Muscle of leg (tissue), 11 donors: Measurements from ENCODE around the gene TBPL2. TPM values are rescaled to one million over a fixed set of nuclear protein-coding genes. Genes with fewer than 3 reads are reported as not detected.
A peak's percentile ranks its signal among the peaks of the same experiment; 100 is the strongest.

Source experiments
- DNase-seq: peaks from one replicate; pipeline ENCODE4 v3.0.0; 2013
- H3K27ac ChIP-seq: one replicate; pipeline ENCODE4 v1.5.1; 2013; ENCODE audit warnings: mild to moderate bottlenecking, low read length, control low read depth
- H3K27me3 ChIP-seq: one replicate; pipeline ENCODE4 v1.6.1; 2013; ENCODE audit warnings: low read length; ENCODE audit not compliant: control insufficient read depth, insufficient read depth
- H3K36me3 ChIP-seq: one replicate; pipeline ENCODE4 v1.6.1; 2013; ENCODE audit warnings: low read length; ENCODE audit not compliant: control insufficient read depth, insufficient read depth
- H3K4me1 ChIP-seq: one replicate; pipeline ENCODE4 v1.6.1; 2013; ENCODE audit warnings: low read length; ENCODE audit not compliant: control insufficient read depth, insufficient read depth
- H3K4me3 ChIP-seq: one replicate; pipeline ENCODE4 v1.5.1; 2013; ENCODE audit warnings: low read length, control low read depth
- H3K9me3 ChIP-seq: replicated peaks from 2 replicates; pipeline ENCODE4 v1.6.1; 2013; ENCODE audit warnings: low read depth, low read length; ENCODE audit not compliant: control insufficient read depth
- WGBS: methylation state at CpG from one replicate; pipeline ENCODE4 v1.1.5; 2013; ENCODE audit warnings: missing lambda C conversion rate; ENCODE audit not compliant: insufficient coverage; 5-methylcytosine and 5-hydroxymethylcytosine counted together
- polyA plus RNA-seq, 8 donors: library from polyadenylated mRNA; unstranded; fragments of 120-200 nt; gene quantifications; one replicate each; pipeline versions ENCODE4 v1.2.1 to v1.2.3, GENCODE V29; 2013; ENCODE audit warnings: inconsistent platforms in 1 of 8, low replicate concordance in 1 of 8; ENCODE audit not compliant: insufficient read length in 8 of 8, insufficient read depth in 1 of 8
- total RNA-seq: library from RNA; stranded (reverse); fragments of 120-200 nt; gene quantifications from one replicate; pipeline ENCODE4 v1.2.4, GENCODE V29; 2013

Gene TBPL2
- total and polyA plus RNA-seq, 9 donors: 0.07 to 0.24 (median 0.13) TPM; not detected in 3

DNA sequence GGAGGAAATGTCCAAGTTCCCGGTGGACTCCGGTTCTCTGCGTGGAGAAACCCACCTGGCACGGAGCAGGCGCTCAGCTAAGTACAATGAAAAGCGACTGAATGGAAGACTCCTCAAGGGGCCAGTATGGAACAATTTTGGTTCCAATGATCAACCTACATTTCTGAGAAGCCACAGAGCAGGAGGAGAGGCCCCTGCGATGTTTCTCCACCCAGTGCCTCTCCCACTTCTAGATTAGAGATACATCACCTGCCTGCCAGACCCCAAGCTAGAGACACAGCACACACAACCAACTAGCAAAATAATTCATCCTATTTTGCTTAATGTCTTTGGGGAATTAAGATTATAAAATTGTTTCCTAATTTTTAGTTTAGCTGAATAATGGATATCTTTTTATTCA lies 67.6 kb downstream of the TBPL2 start:
- no peaks in the 10 kb centered on the region for H3K9me3 ChIP-seq
- no peaks in the 10 kb centered on the region for H3K4me1 ChIP-seq
- no peak overlapping the region for H3K27ac ChIP-seq
- no peak overlapping the region for H3K4me3 ChIP-seq
- 82% methylated on average over 6 of the region's 7 CpGs for WGBS
- H3K36me3 ChIP-seq: peaks cover 34% of the 10 kb centered on the region
- no peaks in the 10 kb centered on the region for H3K27me3 ChIP-seq
- no peak for DNase-seq

DNA sequence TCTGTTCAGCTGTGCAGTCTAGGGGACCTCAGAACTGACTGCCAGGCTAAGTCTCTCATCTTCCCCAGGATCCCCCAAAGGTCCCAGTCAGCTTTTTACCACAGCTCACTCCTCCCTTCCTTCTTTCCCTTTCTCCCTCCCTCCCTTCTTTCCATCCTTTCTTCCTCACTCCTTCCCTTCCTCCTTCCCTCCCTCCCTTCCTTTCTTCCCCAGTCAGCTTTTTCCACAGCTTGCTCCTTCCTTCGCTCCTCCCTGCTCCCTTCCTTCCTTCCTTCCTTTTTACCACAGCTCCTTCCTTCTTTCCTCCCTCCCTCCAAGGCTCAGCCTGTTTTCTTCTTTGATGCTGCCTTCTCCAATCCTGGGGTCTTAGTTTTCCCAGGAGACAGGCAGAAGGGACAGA lies 68.0 kb downstream of the TBPL2 start:
- Histone ChIP-seq H3K9me3 (no peaks in the 10 kb centered on the region), H3K27ac (no peak overlapping the region), H3K27me3 (no peaks in the 10 kb centered on the region), H3K4me1 (no peaks in the 10 kb centered on the region), H3K36me3 (peaks cover 33% of the 10 kb centered on the region), H3K4me3 (no peak overlapping the region)
- no peak for DNase-seq
- 88% methylated on average over 1 of the region's 1 CpG for WGBS

GRCh38 chr14:55370883-55371455 lies 69.4 kb downstream of the TBPL2 start:
- 86% methylated on average over 9 of the region's 11 CpGs for WGBS

DNA sequence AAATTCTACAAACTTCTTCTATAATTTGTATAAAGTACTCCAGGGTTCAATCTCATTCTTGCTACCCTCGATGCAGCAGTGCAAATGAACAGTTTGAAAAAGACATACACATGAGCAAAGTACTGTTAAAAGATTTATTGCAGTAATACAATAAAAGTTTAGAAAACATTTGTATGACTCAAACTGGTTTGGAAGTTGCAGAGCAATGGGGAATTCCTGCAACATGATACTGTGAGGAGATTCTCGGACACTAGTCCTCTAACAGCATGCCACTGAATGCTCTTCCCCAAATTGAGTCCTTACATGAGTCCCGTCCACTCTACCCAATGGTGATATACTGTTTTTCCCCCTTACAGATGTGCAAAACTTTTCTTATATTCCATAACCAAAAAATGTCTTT lies 74.1 kb downstream of the TBPL2 start:
- H3K27ac ChIP-seq: no peak overlapping the region
- no peak overlapping the region for H3K4me3 ChIP-seq
- peak; percentile 25 for DNase-seq
- WGBS: 14% methylated on average over 1 of the region's 3 CpGs
- H3K4me1 ChIP-seq: no peaks in the 10 kb centered on the region
- peaks cover 28% of the 10 kb centered on the region for H3K36me3 ChIP-seq
- H3K9me3 ChIP-seq: no peaks in the 10 kb centered on the region
- H3K27me3 ChIP-seq: no peaks in the 10 kb centered on the region

More at GRCh38 chr14:55370883-55371455, 69.4 kb downstream of the TBPL2 start:
- H3K9me3 ChIP-seq: no peaks in the 10 kb centered on the region
- H3K4me1 ChIP-seq: no peaks in the 10 kb centered on the region
- no peak overlapping the region for H3K27ac ChIP-seq
- H3K4me3 ChIP-seq: no peak overlapping the region
- H3K36me3 ChIP-seq: peaks cover 26% of the 10 kb centered on the region
- no peaks in the 10 kb centered on the region for H3K27me3 ChIP-seq
- no peak for DNase-seq

Other genes with a start within 250 kb of the TBPL2 start
- 12.4 TPM for gene DLGAP5, start 249.0 kb downstream of the TBPL2 start, total RNA-seq
- 10 to 100 TPM; 10.4 to 21.0 (median 13.9) TPM for gene DLGAP5, start 249.0 kb downstream of the TBPL2 start, polyA plus RNA-seq
- 17.2 TPM for gene FBXO34, start 169.2 kb downstream of the TBPL2 start, total RNA-seq
- 10 to 100 TPM; 14.9 to 21.6 (median 16.6) TPM for gene FBXO34, start 169.2 kb downstream of the TBPL2 start, polyA plus RNA-seq
- gene ATG14, start 28.8 kb downstream of the TBPL2 start, total RNA-seq: 11.1 TPM
- 10 to 100 TPM; 12.0 to 20.5 (median 12.8) TPM for gene ATG14, start 28.8 kb downstream of the TBPL2 start, polyA plus RNA-seq
- gene KTN1, start 139.6 kb upstream of the TBPL2 start, total RNA-seq: 121 TPM
- 100 to 1,000 TPM; 106 to 148 (median 142) TPM for gene KTN1, start 139.6 kb upstream of the TBPL2 start, polyA plus RNA-seq